Subcutaneous abdominal adipose tissue (tissue), 5 donors: ENCODE measurements around the gene DDIT4.
"Not testable (repeated sequence)": the region's sequence is repeated elsewhere in the genome, so short reads cannot be mapped to it uniquely, and the experiment has no call there.

ENCODE experiments used
- H3K27ac ChIP-seq: one replicate; pipeline ENCODE4 v1.7.0; 2013; ENCODE audit warnings: low read depth, mild to moderate bottlenecking, inconsistent platforms, low read length, moderate library complexity
- H3K27me3 ChIP-seq, 5 donors: one replicate each; pipeline ENCODE4 v1.7.0; 2013; ENCODE audit warnings: low read length in 5 of 5, inconsistent platforms in 1 of 5; ENCODE audit not compliant: control insufficient read depth in 5 of 5, insufficient read depth in 4 of 5
- H3K36me3 ChIP-seq, 5 donors: one replicate each; pipeline ENCODE4 v1.7.0; 2013; ENCODE audit warnings: low read length in 5 of 5; ENCODE audit not compliant: control insufficient read depth in 5 of 5, insufficient read depth in 5 of 5
- H3K4me1 ChIP-seq, 5 donors: one replicate each; pipeline ENCODE4 v1.7.0; 2013; ENCODE audit warnings: low read length in 5 of 5, mild to moderate bottlenecking in 3 of 5, moderate library complexity in 1 of 5; ENCODE audit not compliant: control insufficient read depth in 5 of 5, insufficient read depth in 5 of 5
- H3K4me3 ChIP-seq, 5 donors: one replicate each; pipeline ENCODE4 v1.7.0; 2013; ENCODE audit warnings: low read length in 5 of 5, low read depth in 1 of 5
- H3K9ac ChIP-seq, 5 donors: one replicate each; pipeline ENCODE4 v1.7.0; 2013; ENCODE audit warnings: low read length in 5 of 5, mild to moderate bottlenecking in 4 of 5, moderate library complexity in 3 of 5
- H3K9me3 ChIP-seq, 5 donors: one replicate each; pipeline ENCODE4 v1.7.0; 2013; ENCODE audit warnings: low read length in 5 of 5; ENCODE audit not compliant: control insufficient read depth in 5 of 5
- donor health status: healthy.
- donor health status: healthy.
- donor health status: healthy.
- donor health status: healthy.
- donor health status: healthy.

DDIT4 gene

DNA sequence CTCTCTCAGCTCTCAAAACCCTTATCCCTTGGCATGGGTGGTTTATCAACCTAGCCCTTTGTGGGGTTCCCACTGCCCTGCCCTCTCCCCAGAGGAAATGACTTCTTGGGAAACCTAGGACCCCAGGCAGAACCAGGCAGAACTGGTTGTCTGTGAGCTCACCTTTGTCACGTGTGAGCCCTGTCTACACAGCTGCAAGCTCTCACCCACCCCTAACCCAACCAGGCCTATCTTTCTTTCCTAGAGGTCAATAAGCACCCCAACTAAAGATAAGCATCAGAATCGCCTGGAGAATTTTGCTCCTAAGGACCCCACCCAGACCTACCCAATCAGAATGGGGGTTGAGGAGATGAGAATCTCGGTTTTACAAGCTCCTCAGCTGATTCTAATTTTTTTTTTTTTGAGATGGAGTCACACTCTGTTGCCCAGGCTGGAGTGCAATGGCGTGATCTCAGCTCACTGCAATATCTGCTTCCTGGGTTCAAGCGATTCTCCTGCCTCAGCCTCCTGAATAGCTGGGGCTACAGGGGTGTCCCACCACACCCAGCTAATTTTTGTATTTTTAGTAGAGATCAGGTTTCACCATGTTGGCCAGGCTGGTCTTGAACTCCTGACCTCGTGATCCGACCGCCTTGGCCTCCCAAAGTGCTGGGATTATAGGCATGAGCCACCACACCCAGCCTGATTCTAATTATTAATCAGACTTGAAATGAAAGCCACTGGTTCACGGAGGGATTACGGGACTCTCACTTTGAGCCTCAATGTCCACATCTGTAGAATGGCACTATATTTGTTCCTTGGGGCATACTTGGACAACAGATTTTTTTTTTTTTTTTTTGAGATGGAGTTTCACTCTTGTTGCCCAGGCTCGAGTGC lies 7.5 kb upstream of the DDIT4 start:
- Histone ChIP-seq H3K27ac (no peak overlapping the region), H3K36me3 (no peaks in the 10 kb centered on the region), H3K9ac (no peak overlapping the region), H3K9me3 (no peaks in the 10 kb centered on the region), H3K4me1 (peaks cover 0 to 17% (median 5%) of the 10 kb centered on the region in 5 donors), H3K4me3 (no peak overlapping the region), H3K27me3 (no peaks in the 10 kb centered on the region)

GRCh38 chr10:72267381-72267780 lies 6.3 kb upstream of the DDIT4 start:
- Histone ChIP-seq H3K4me3 (no peak overlapping the region), H3K9me3 (no peaks in the 10 kb centered on the region), H3K27me3 (no peaks in the 10 kb centered on the region), H3K36me3 (no peaks in the 10 kb centered on the region), H3K27ac (no peak overlapping the region), H3K4me1 (peaks cover 0 to 17% (median 5%) of the 10 kb centered on the region in 5 donors), H3K9ac (no peak overlapping the region)

DNA sequence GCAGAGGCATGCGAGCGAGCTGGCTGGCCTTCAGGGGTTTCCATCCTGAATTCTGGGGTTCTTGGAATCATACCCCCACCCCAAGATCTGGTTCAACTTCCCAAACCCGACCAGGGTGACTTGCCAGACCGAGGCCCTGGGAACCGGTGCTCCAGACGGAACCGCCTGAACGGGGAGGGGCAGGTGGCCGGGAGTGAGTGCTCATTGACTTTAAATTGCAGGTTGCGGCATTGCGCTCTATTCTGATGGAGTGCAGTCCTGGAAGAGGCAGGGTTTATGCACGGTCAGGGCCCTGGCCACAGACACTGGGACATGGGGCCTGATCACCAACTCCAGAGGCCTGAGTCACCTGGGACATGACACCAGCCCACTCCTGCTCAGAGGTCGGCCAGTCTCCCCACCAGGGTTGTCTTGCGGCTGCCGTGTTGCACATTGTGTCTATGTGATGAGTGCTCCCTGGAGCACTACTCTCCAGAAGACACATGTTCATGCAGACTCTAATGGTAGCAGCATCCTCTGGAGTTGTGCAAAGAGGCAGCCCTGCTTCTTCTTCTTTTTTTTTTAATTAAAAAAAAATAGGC lies 5.8 kb upstream of the DDIT4 start:
- Histone ChIP-seq H3K9ac (no peak overlapping the region), H3K27me3 (no peaks in the 10 kb centered on the region), H3K36me3 (no peaks in the 10 kb centered on the region), H3K4me3 (no peak overlapping the region), H3K27ac (no peak overlapping the region), H3K4me1 (peaks cover 2 to 23% (median 10%) of the 10 kb centered on the region in 5 donors), H3K9me3 (no peaks in the 10 kb centered on the region)

- H3K27ac ChIP-seq, H3K27me3 ChIP-seq, H3K9ac ChIP-seq, H3K4me3 ChIP-seq, H3K36me3 ChIP-seq, H3K9me3 ChIP-seq: not testable (repeated sequence)
- peaks cover 2 to 24% (median 15%) of the 10 kb centered on the region in 5 donors for H3K4me1 ChIP-seq
Measured at GRCh38 chr10:72268475-72269200, 5.1 kb upstream of the DDIT4 start.

DNA sequence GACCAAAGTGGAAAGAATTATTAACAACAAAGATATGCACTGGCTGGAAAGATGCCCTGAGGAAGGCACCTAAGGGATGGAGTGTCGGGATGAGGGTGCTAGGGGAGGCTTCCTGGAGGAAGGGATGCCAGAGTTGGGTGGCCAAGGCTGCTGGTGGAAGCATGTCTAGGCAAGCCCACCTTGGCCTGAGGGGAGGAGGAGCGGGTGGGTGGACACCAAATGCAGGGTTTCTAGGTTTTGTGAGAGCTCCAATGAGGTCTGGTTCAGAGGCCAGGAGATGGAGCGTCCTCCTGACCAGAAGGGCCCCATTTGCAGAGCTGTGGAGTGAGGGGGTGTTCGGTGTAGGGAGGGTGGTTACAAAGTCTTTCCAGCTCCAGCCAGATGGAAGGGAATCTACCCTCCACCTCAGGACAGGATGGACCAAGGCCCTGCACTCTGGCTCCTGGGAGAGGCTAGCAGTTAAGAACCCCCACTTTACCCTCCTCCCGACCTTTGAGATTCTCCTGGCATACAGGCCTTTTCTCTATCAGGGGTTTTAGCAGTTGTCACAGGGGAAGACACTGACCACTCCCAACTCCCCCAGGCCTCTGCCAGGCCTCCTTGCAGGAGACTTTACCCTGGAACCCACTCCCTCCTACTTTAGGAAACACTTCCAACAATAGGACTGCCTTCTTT lies 3.0 kb upstream of the DDIT4 start:
- Histone ChIP-seq H3K9ac (no peak overlapping the region), H3K4me3 (no peak overlapping the region), H3K27ac (no peak overlapping the region), H3K27me3 (no peaks in the 10 kb centered on the region), H3K36me3 (peaks cover 0 to 12% (median 11%) of the 10 kb centered on the region in 5 donors), H3K4me1 (peaks cover 5 to 36% (median 35%) of the 10 kb centered on the region in 5 donors), H3K9me3 (no peaks in the 10 kb centered on the region)

- H3K27me3 ChIP-seq = no peaks in the 10 kb centered on the region
- peaks cover 0 to 20% (median 19%) of the 10 kb centered on the region in 5 donors for H3K36me3 ChIP-seq
- peak overlapping the region; percentile 98 for H3K27ac ChIP-seq
- H3K9me3 ChIP-seq = no peaks in the 10 kb centered on the region
- H3K4me3 ChIP-seq = peak overlapping the region; percentile 85 to 100 (median 95)
- H3K9ac ChIP-seq = peak overlapping the region; percentile 28 to 96 (median 65)
- H3K4me1 ChIP-seq = peaks cover 8 to 56% (median 46%) of the 10 kb centered on the region in 5 donors
Measured at GRCh38 chr10:72272689-72273409, 875 bp upstream of the DDIT4 start.

DNA sequence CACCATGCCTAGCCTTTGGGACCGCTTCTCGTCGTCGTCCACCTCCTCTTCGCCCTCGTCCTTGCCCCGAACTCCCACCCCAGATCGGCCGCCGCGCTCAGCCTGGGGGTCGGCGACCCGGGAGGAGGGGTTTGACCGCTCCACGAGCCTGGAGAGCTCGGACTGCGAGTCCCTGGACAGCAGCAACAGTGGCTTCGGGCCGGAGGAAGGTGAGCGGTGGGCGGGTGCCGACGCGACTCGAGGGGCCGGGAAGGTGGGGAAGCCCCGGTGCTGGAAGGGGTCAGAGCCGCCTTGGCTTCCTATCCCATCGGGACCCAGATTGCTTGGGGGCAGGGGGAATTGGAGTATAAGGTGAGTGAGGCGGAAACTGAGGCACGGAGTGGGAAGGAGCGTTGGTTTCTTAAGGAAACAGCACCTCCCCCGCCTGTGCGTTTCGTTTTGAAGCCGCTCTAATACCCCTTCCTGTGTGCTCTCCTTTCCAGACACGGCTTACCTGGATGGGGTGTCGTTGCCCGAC lies 547 bp downstream of the DDIT4 start:
- no peaks in the 10 kb centered on the region for H3K9me3 ChIP-seq
- peak overlapping the region; percentile 30 to 96 (median 87) for H3K9ac ChIP-seq
- peaks cover 8 to 53% (median 46%) of the 10 kb centered on the region in 5 donors for H3K4me1 ChIP-seq
- peak overlapping the region; percentile 90 to 100 (median 95) for H3K4me3 ChIP-seq
- H3K27ac ChIP-seq = peak overlapping the region; percentile 98
- peaks cover 0 to 20% (median 19%) of the 10 kb centered on the region in 5 donors for H3K36me3 ChIP-seq
- no peaks in the 10 kb centered on the region for H3K27me3 ChIP-seq

DNA sequence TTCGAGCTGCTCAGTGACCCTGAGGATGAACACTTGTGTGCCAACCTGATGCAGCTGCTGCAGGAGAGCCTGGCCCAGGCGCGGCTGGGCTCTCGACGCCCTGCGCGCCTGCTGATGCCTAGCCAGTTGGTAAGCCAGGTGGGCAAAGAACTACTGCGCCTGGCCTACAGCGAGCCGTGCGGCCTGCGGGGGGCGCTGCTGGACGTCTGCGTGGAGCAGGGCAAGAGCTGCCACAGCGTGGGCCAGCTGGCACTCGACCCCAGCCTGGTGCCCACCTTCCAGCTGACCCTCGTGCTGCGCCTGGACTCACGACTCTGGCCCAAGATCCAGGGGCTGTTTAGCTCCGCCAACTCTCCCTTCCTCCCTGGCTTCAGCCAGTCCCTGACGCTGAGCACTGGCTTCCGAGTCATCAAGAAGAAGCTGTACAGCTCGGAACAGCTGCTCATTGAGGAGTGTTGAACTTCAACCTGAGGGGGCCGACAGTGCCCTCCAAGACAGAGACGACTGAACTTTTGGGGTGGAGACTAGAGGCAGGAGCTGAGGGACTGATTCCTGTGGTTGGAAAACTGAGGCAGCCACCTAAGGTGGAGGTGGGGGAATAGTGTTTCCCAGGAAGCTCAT lies 1.1 kb downstream of the DDIT4 start:
- no peaks in the 10 kb centered on the region for H3K27me3 ChIP-seq
- H3K4me1 ChIP-seq = peaks cover 8 to 53% (median 46%) of the 10 kb centered on the region in 5 donors
- peak overlapping the region; percentile 90 to 100 (median 95) for H3K4me3 ChIP-seq
- no peaks in the 10 kb centered on the region for H3K9me3 ChIP-seq
- H3K9ac ChIP-seq = peak overlapping the region; percentile 85 to 96 (median 92)
- peaks cover 0 to 20% (median 19%) of the 10 kb centered on the region in 5 donors for H3K36me3 ChIP-seq
- peak overlapping the region; percentile 98 for H3K27ac ChIP-seq
